CD4-positive, CD25-positive, alpha-beta regulatory T cell (primary cell): ENCODE measurements around the gene SYNE1. TPM values are rescaled to one million over a fixed set of nuclear protein-coding genes. Genes with fewer than 3 reads are reported as not detected.

ENCODE experiments used
- ATAC-seq, 2 donors: fragments of 150-1000 bp; cut with Tn5 transposase; one replicate each; pipeline ENCODE4 v1.10.0; 2021; ENCODE audit warnings: low read depth in 2 of 2, moderate number of reproducible peaks in 2 of 2, moderate library complexity in 1 of 2
- DNase-seq, 3 donors: peaks; one replicate each; pipeline versions ENCODE4 v3.0.0 to v3.0.0-alpha.2; 2012 to 2022; ENCODE audit warnings: mixed read lengths in 1 of 3
- H3K27ac ChIP-seq: one replicate; pipeline ENCODE4 v1.7.0; 2013; ENCODE audit warnings: mild to moderate bottlenecking, low read length; ENCODE audit not compliant: insufficient read depth, poor library complexity, severe bottlenecking
- H3K27me3 ChIP-seq: one replicate; pipeline ENCODE4 v1.7.0; 2013; ENCODE audit warnings: low read length; ENCODE audit not compliant: control insufficient read depth, insufficient read depth
- H3K36me3 ChIP-seq: one replicate; pipeline ENCODE4 v1.7.0; 2013; ENCODE audit warnings: mild to moderate bottlenecking, low read length, moderate library complexity; ENCODE audit not compliant: control insufficient read depth, insufficient read depth
- H3K4me1 ChIP-seq: 2 replicates; pipeline ENCODE4 v1.7.0; 2013; ENCODE audit warnings: mild to moderate bottlenecking, low read length; ENCODE audit not compliant: insufficient read depth, control insufficient read depth, poor library complexity, severe bottlenecking
- H3K4me3 ChIP-seq: one replicate; pipeline ENCODE4 v1.7.0; 2013; ENCODE audit warnings: low read depth, mild to moderate bottlenecking, low read length, moderate library complexity
- H3K9me3 ChIP-seq, 2 experiments: 1 replicate in 1 of 2; 2 replicates in 1 of 2; pipeline ENCODE4 v1.7.0; 2013; ENCODE audit warnings: low read length in 2 of 2, mild to moderate bottlenecking in 1 of 2, moderate library complexity in 1 of 2; ENCODE audit not compliant: control insufficient read depth in 2 of 2
- H3K27ac Mint-ChIP-seq, 3 donors: one replicate each; pipeline ENCODE4 v1.8.0; 2020 to 2022; ENCODE audit warnings: mild to moderate bottlenecking in 3 of 3, mixed read lengths in 3 of 3, moderate library complexity in 2 of 3
- H3K27me3 Mint-ChIP-seq: one replicate; pipeline ENCODE4 v1.8.0; 2022; ENCODE audit warnings: mild to moderate bottlenecking, mixed read lengths
- H3K36me3 Mint-ChIP-seq: one replicate; pipeline ENCODE4 v1.8.0; 2020; ENCODE audit warnings: mixed read lengths
- H3K4me1 Mint-ChIP-seq, 4 donors: one replicate each; pipeline ENCODE4 v1.8.0; 2020 to 2022; ENCODE audit warnings: mixed read lengths in 4 of 4, mild to moderate bottlenecking in 1 of 4
- H3K4me3 Mint-ChIP-seq, 4 donors: one replicate each; pipeline ENCODE4 v1.8.0; 2020 to 2022; ENCODE audit warnings: mild to moderate bottlenecking in 4 of 4, mixed read lengths in 4 of 4, moderate library complexity in 3 of 4
- H3K9me3 Mint-ChIP-seq, 7 donors: one replicate each; pipeline ENCODE4 v1.8.0; 2020 to 2022; ENCODE audit warnings: mixed read lengths in 7 of 7, mild to moderate bottlenecking in 3 of 7, moderate library complexity in 2 of 7
- polyA plus RNA-seq, 4 donors: library from polyadenylated mRNA; unstranded; fragments of 300-500 nt; fragmentation: Illumina TruSeq; gene quantifications; one replicate each; pipeline ENCODE4 v1.2.3, GENCODE V29; 2021
- total RNA-seq: library from RNA; stranded (reverse); gene quantifications from one replicate; pipeline ENCODE4 v1.2.3, GENCODE V29; 2022

The SYNE1 gene
- total and polyA plus RNA-seq, 5 donors from 2014 or later = 48.1 to 166 (median 57.3) TPM

GRCh38 chr6:152609125-152609670 lies 28.0 kb downstream of the SYNE1 start:
- Histone ChIP-seq H3K9me3 (no peaks in the 10 kb centered on the region), H3K27me3 (no peaks in the 10 kb centered on the region), H3K4me3 (no peak overlapping the region), H3K27ac (no peak overlapping the region), H3K4me1 (no peaks in the 10 kb centered on the region), H3K36me3 (no peaks in the 10 kb centered on the region)
- Mint-ChIP-seq H3K27ac (no peak overlapping the region), H3K4me1 (no peaks in the 10 kb centered on the region), H3K36me3 (no peaks in the 10 kb centered on the region), H3K9me3 (peaks cover 0 to 3% (median 0%) of the 10 kb centered on the region in 7 donors), H3K27me3 (peaks cover 8% of the 10 kb centered on the region), H3K4me3 (no peak overlapping the region)
- ATAC-seq = no peak
- no peak for DNase-seq

GRCh38 chr6:152605941-152606340 lies 31.2 kb downstream of the SYNE1 start:
- H3K36me3 Mint-ChIP-seq = no peaks in the 10 kb centered on the region
- no peak overlapping the region for H3K27ac Mint-ChIP-seq
- ATAC-seq (no peak), DNase-seq (no peak)
- Histone ChIP-seq H3K9me3 (no peaks in the 10 kb centered on the region), H3K27ac (no peak overlapping the region), H3K4me3 (no peak overlapping the region), H3K27me3 (no peaks in the 10 kb centered on the region), H3K36me3 (no peaks in the 10 kb centered on the region), H3K4me1 (no peaks in the 10 kb centered on the region)
- no peaks in the 10 kb centered on the region for H3K4me1 Mint-ChIP-seq
- peaks cover 0 to 1% (median 0%) of the 10 kb centered on the region in 7 donors for H3K9me3 Mint-ChIP-seq
- H3K27me3 Mint-ChIP-seq = no peaks in the 10 kb centered on the region
- H3K4me3 Mint-ChIP-seq = no peak overlapping the region

- Mint-ChIP-seq H3K36me3 (no peaks in the 10 kb centered on the region), H3K27ac (no peak overlapping the region), H3K27me3 (no peaks in the 10 kb centered on the region), H3K4me3 (no peak overlapping the region), H3K9me3 (peaks cover 0 to 1% (median 0%) of the 10 kb centered on the region in 7 donors), H3K4me1 (no peaks in the 10 kb centered on the region)
- H3K36me3 ChIP-seq = no peaks in the 10 kb centered on the region
- no peak overlapping the region for H3K4me3 ChIP-seq
- ATAC-seq = no peak
- no peak for DNase-seq
- no peaks in the 10 kb centered on the region for H3K27me3 ChIP-seq
- H3K27ac ChIP-seq = no peak overlapping the region
- H3K9me3 ChIP-seq = no peaks in the 10 kb centered on the region
- H3K4me1 ChIP-seq = no peaks in the 10 kb centered on the region
Observed at GRCh38 chr6:152605342-152605741, 31.8 kb downstream of the SYNE1 start.

- H3K27ac ChIP-seq = no peak overlapping the region
- no peaks in the 10 kb centered on the region for H3K36me3 ChIP-seq
- no peaks in the 10 kb centered on the region for H3K4me1 Mint-ChIP-seq
- H3K36me3 Mint-ChIP-seq = no peaks in the 10 kb centered on the region
- no peaks in the 10 kb centered on the region for H3K4me1 ChIP-seq
- no peaks in the 10 kb centered on the region for H3K27me3 Mint-ChIP-seq
- no peak overlapping the region for H3K27ac Mint-ChIP-seq
- no peaks in the 10 kb centered on the region for H3K27me3 ChIP-seq
- H3K4me3 Mint-ChIP-seq = no peak overlapping the region
- DNase-seq = no peak
- no peaks in the 10 kb centered on the region for H3K9me3 ChIP-seq
- peaks cover 0 to 2% (median 0%) of the 10 kb centered on the region in 7 donors for H3K9me3 Mint-ChIP-seq
- no peak overlapping the region for H3K4me3 ChIP-seq
- no peak for ATAC-seq
Observed at GRCh38 chr6:152603911-152604310, 33.3 kb downstream of the SYNE1 start.

GRCh38 chr6:152600022-152600421 lies 37.1 kb downstream of the SYNE1 start:
- no peaks in the 10 kb centered on the region for H3K4me1 Mint-ChIP-seq
- no peak overlapping the region for H3K4me3 ChIP-seq
- no peak overlapping the region for H3K27ac ChIP-seq
- DNase-seq (no peak), ATAC-seq (no peak)
- no peaks in the 10 kb centered on the region for H3K4me1 ChIP-seq
- H3K4me3 Mint-ChIP-seq = no peak overlapping the region
- no peaks in the 10 kb centered on the region for H3K36me3 ChIP-seq
- no peaks in the 10 kb centered on the region for H3K9me3 ChIP-seq
- no peaks in the 10 kb centered on the region for H3K36me3 Mint-ChIP-seq
- H3K27ac Mint-ChIP-seq = no peak overlapping the region
- peaks cover 0 to 3% (median 0%) of the 10 kb centered on the region in 7 donors for H3K9me3 Mint-ChIP-seq
- H3K27me3 Mint-ChIP-seq = no peaks in the 10 kb centered on the region
- no peaks in the 10 kb centered on the region for H3K27me3 ChIP-seq

- no peak overlapping the region for H3K27ac ChIP-seq
- H3K27ac Mint-ChIP-seq = no peak overlapping the region
- no peaks in the 10 kb centered on the region for H3K4me1 Mint-ChIP-seq
- peaks cover 0 to 3% (median 0%) of the 10 kb centered on the region in 7 donors for H3K9me3 Mint-ChIP-seq
- no peaks in the 10 kb centered on the region for H3K9me3 ChIP-seq
- DNase-seq (no peak), ATAC-seq (no peak)
- H3K27me3 ChIP-seq = no peaks in the 10 kb centered on the region
- H3K4me1 ChIP-seq = no peaks in the 10 kb centered on the region
- no peaks in the 10 kb centered on the region for H3K36me3 Mint-ChIP-seq
- no peak overlapping the region for H3K4me3 ChIP-seq
- no peaks in the 10 kb centered on the region for H3K36me3 ChIP-seq
- H3K27me3 Mint-ChIP-seq = no peaks in the 10 kb centered on the region
- no peak overlapping the region for H3K4me3 Mint-ChIP-seq
Observed at GRCh38 chr6:152598901-152599537, 38.1 kb downstream of the SYNE1 start.

- H3K27ac Mint-ChIP-seq = no peak overlapping the region
- H3K4me3 ChIP-seq = no peak overlapping the region
- no peak for DNase-seq
Observed at GRCh38 chr6:152598421-152598820, 38.7 kb downstream of the SYNE1 start.

GRCh38 chr6:152596726-152597125 lies 40.4 kb downstream of the SYNE1 start:
- no peak overlapping the region for H3K27ac Mint-ChIP-seq
- H3K4me3 Mint-ChIP-seq = no peak overlapping the region
- Histone ChIP-seq H3K4me3 (no peak overlapping the region), H3K4me1 (no peaks in the 10 kb centered on the region), H3K36me3 (no peaks in the 10 kb centered on the region), H3K9me3 (no peaks in the 10 kb centered on the region), H3K27me3 (no peaks in the 10 kb centered on the region), H3K27ac (no peak overlapping the region)
- H3K36me3 Mint-ChIP-seq = no peaks in the 10 kb centered on the region
- H3K9me3 Mint-ChIP-seq = peaks cover 0 to 5% (median 0%) of the 10 kb centered on the region in 7 donors
- DNase-seq (no peak), ATAC-seq (no peak)
- H3K4me1 Mint-ChIP-seq = no peaks in the 10 kb centered on the region
- H3K27me3 Mint-ChIP-seq = no peaks in the 10 kb centered on the region

More at GRCh38 chr6:152598421-152598820, 38.7 kb downstream of the SYNE1 start:
- Mint-ChIP-seq H3K36me3 (no peaks in the 10 kb centered on the region), H3K9me3 (peaks cover 0 to 3% (median 0%) of the 10 kb centered on the region in 7 donors), H3K27me3 (no peaks in the 10 kb centered on the region), H3K4me1 (no peaks in the 10 kb centered on the region), H3K4me3 (no peak overlapping the region)
- ATAC-seq = no peak
- no peak overlapping the region for H3K27ac ChIP-seq
- H3K9me3 ChIP-seq = no peaks in the 10 kb centered on the region
- no peaks in the 10 kb centered on the region for H3K27me3 ChIP-seq
- no peaks in the 10 kb centered on the region for H3K4me1 ChIP-seq
- H3K36me3 ChIP-seq = no peaks in the 10 kb centered on the region
